GM13977 (cell line): ENCODE measurements around the gene PSENEN.
"Not testable (repeated sequence)": the region's sequence is repeated elsewhere in the genome, so short reads cannot be mapped to it uniquely, and the experiment has no call there.

Experiments
- DNase-seq: peaks from one replicate; pipeline ENCODE4 v3.0.0; 2012; ENCODE audit warnings: low spot score
- in situ Hi-C: fragments of 300-500 bp; cut with MboI; formaldehyde crosslinking; loops from one replicate; pipeline ENCODE4 v1.12.0; 2022; ENCODE audit warnings: low sequenced_read_pairs, low pct_unique_long_range_greater_than_20kb, mixed read lengths, inconsistent platforms; ENCODE audit not compliant: unreplicated experiment
- TF ChIP-seq, protein P1 (sequence below): IDR thresholded peaks from 2 replicates; pipeline ENCODE4 v1.5.1; 2012; ENCODE audit warnings: mild to moderate bottlenecking, control low read depth; ENCODE audit not compliant: insufficient read depth; ENCODE audit errors: extremely low read depth, missing control alignments

Gene PSENEN

DNA sequence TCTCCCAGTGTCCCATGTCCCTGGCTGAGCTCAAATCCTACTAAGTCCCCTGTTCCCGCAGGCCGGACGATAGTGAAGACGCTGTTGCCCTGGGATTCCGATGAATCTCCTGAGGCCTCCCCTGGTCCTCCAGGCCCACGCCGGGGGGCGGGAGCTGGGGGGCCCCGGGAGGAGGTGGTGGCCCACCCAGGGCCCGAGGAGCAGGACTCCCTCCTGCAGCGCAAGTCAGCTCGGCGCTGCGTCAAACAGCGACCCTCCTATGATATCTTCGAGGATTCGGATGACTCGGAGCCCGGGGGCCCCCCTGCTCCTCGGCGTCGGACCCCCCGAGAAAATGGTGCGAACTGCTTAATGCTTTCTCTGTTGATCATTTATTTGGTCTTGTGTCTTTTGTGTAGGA, 21.8 kb upstream of the PSENEN start:
- in situ Hi-C loops = no loop called here
- TF ChIP-seq, protein P1, sequence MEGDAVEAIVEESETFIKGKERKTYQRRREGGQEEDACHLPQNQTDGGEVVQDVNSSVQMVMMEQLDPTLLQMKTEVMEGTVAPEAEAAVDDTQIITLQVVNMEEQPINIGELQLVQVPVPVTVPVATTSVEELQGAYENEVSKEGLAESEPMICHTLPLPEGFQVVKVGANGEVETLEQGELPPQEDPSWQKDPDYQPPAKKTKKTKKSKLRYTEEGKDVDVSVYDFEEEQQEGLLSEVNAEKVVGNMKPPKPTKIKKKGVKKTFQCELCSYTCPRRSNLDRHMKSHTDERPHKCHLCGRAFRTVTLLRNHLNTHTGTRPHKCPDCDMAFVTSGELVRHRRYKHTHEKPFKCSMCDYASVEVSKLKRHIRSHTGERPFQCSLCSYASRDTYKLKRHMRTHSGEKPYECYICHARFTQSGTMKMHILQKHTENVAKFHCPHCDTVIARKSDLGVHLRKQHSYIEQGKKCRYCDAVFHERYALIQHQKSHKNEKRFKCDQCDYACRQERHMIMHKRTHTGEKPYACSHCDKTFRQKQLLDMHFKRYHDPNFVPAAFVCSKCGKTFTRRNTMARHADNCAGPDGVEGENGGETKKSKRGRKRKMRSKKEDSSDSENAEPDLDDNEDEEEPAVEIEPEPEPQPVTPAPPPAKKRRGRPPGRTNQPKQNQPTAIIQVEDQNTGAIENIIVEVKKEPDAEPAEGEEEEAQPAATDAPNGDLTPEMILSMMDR = no peak
- DNase-seq = no peak

DNA sequence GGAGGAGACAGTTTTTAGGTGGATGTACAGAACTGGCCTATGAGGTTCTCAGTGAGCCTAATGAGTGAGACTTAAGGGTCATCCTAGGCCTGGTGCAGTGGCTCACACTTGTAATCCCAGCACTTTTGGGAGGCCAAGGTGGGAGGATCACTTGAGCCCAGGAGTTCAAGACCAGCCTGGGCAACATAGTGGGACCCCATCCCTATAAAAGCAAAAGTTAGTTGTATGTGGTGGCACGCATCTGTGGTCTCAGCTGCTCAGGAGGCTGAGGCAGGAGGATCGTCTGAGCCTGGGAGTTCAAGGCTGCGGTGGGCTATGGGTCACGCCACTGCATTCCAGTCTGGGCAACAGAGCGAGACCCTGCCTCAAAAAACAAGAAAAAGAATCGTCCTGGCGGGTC, 21.3 kb upstream of the PSENEN start:
- DNase-seq, in situ Hi-C loops: not testable (repeated sequence)

DNA sequence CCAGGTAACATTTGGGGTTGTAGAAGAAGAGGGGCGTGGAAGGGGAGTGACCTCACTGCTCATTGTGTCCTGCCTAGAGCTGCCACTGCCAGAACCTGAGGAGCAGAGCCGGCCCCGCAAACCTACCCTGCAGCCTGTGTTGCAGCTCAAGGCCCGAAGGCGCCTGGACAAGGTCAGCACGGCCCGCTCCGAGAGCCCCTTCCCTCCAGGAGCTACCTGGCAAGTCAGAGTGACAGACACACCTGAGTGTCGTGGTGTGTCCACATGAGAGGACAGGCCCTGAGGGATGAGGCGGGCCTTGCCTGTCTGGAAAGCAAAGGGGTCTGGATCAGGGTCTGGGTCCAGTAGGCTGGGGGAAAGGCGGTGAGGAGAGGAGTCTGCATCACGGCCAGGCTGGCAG, 20.9 kb upstream of the PSENEN start:
- TF ChIP-seq, protein P1 = no peak
- no peak for DNase-seq
- in situ Hi-C loops = no loop called here

DNA sequence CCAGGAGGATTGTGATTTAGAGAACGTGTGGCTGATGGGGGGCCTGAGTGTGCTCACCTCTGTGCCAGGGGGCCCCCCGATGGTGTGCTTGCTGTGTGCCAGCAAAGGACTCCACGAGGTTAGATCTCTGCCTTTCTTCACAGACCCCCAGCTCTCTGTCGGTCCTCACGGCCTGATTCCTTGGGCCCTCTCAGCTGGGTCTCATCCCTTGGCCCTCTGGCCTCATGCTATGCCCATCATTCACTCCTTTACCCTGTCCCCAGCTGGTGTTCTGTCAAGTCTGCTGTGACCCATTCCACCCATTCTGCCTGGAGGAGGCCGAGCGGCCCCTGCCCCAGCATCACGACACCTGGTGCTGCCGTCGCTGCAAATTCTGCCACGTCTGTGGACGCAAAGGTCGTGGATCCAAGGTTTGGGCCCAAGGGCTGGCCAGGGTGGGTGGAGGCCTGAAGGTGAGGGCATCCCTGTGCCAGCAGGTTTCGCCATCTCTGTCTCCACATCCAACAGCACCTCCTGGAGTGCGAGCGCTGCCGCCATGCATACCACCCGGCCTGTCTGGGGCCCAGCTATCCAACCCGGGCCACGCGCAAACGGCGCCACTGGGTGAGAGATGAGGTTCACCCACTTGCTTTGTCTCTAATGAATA, 20.1 kb upstream of the PSENEN start:
- DNase-seq = peak; percentile 10
- in situ Hi-C loops = no loop called here
- TF ChIP-seq, protein P1 = no peak

DNA sequence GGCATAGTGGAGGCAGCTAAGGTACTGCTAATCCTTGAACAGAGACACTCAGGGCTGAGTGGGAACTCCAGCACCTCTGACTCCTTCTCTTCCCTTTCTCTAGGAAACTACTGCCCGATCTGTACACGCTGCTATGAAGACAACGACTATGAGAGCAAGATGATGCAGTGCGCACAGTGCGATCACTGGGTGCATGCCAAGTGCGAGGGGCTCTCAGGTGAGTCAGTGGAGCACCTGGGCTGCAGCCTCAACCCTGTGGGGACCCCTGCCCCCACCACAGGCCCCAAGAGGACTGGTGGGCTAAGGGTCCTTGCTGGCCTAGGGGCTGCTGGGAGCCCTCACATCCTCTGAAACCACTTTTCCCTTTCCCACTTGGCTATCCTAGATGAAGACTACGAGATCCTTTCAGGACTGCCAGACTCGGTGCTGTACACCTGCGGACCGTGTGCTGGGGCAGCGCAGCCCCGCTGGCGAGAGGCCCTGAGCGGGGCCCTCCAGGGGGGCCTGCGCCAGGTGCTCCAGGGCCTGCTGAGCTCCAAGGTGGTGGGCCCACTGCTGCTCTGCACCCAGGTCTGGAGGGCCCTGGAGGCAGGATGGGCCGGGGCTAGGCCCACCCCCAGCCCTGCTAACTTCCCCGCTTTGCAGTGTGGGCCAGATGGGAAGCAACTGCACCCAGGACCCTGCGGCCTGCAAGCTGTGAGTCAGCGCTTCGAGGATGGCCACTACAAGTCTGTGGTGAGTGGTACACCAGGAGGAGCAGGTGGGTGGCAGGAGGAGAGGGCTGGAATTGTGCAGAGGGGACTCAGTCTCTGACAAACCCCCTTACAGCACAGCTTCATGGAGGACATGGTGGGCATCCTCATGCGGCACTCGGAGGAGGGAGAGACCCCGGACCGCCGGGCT, 18.1 kb upstream of the PSENEN start:
- peak; percentile 14 for DNase-seq
- TF ChIP-seq, protein P1 = no peak
- in situ Hi-C loops = no loop called here

DNA sequence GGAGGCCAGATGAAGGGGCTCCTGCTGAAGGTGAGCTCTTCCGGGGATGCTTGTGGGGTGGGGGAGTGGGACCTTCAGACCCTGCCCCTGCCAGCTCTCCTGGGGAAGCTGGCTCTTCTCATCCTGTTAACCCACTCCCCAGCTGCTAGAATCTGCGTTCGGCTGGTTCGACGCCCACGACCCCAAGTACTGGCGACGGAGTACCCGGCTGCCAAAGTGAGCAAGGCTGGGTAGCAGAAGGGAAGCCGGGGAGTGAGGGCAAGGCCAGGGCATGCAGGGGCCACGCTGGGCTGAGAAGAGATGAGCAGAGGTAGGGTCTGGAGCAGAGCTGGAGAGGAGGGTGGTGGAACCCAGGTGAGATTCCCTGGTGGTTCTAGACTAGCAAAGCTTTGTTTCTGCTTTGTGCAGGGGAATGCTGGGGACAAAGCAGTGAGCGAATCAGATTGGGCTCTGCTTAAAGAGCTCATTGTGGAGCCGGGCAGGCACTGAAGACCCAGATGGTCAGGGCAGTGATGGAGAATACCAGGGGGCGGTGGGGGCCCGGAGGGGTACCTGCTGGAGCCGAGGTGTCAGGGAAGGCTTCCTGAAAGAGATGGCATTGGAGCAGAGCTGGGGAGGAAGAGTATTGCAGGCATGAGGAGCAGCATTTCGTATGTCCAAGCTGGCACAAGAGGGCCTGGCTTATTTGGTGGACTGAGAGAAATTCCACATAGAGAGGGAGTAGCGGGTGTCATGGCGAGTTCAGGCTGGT, 17.3 kb upstream of the PSENEN start:
- no peak for DNase-seq
- in situ Hi-C loops = no loop called here
- TF ChIP-seq, protein P1 = no peak
